ENCODE measurements around the gene RAD21L1.
"Not testable (repeated sequence)": the region's sequence is repeated elsewhere in the genome, so short reads cannot be mapped to it uniquely, and the experiment has no call there.

Gene RAD21L1

GRCh38 chr20:1224205-1224890 lies 1.5 kb upstream of the RAD21L1 start:
- no peaks in the 10 kb centered on the region for H4K20me1 ChIP-seq
- H3K4me3 ChIP-seq, result no peak overlapping the region
- peaks cover 20% of the 10 kb centered on the region for H3K27me3 ChIP-seq
- no peak overlapping the region for H3K9ac ChIP-seq
- H3K4me1 ChIP-seq, result peaks cover 7% of the 10 kb centered on the region
- H3K36me3 ChIP-seq, result no peaks in the 10 kb centered on the region
- H3K9me3 ChIP-seq, result no peaks in the 10 kb centered on the region
- no peak overlapping the region for H3K27ac ChIP-seq
- no peak overlapping the region for H3K4me2 ChIP-seq
- TF ChIP-seq Cebpa-rat (IDR thresholded peaks at IDR 0.05), result no peak

GRCh38 chr20:1225263-1225782 lies 521 bp upstream of the RAD21L1 start:
- Histone ChIP-seq H3K4me3 (no peak overlapping the region), H3K27ac (no peak overlapping the region), H3K4me1 (peaks cover 7% of the 10 kb centered on the region), H3K36me3 (no peaks in the 10 kb centered on the region), H3K9ac (no peak overlapping the region), H3K4me2 (peak overlapping the region; percentile 24; the same call in 1 of the 2 replicates), H4K20me1 (no peaks in the 10 kb centered on the region), H3K27me3 (peaks cover 20% of the 10 kb centered on the region), H3K9me3 (no peaks in the 10 kb centered on the region)
- no peak for TF ChIP-seq Cebpa-rat (IDR thresholded peaks at IDR 0.05)

- no peaks in the 10 kb centered on the region for H3K36me3 ChIP-seq
- no peak overlapping the region for H3K4me2 ChIP-seq
- H3K4me3 ChIP-seq, result no peak overlapping the region
- H3K27ac ChIP-seq, result no peak overlapping the region
- H3K27me3 ChIP-seq, result peaks cover 20% of the 10 kb centered on the region
- H3K4me1 ChIP-seq, result peaks cover 12% of the 10 kb centered on the region
- no peaks in the 10 kb centered on the region for H4K20me1 ChIP-seq
- no peak overlapping the region for H3K9ac ChIP-seq
- H3K9me3 ChIP-seq, result no peaks in the 10 kb centered on the region
- no peak for TF ChIP-seq Cebpa-rat (IDR thresholded peaks at IDR 0.05)
These were observed 3.7 kb downstream of the RAD21L1 start for GRCh38 chr20:1229541-1229940.

GRCh38 chr20:1232286-1233111 lies 6.7 kb downstream of the RAD21L1 start:
- no peak overlapping the region for H3K4me2 ChIP-seq
- H3K4me1 ChIP-seq, result peaks cover 5% of the 10 kb centered on the region
- H3K4me3 ChIP-seq, result no peak overlapping the region
- no peaks in the 10 kb centered on the region for H3K9me3 ChIP-seq
- H4K20me1 ChIP-seq, result no peaks in the 10 kb centered on the region
- H3K9ac ChIP-seq, result no peak overlapping the region
- no peak overlapping the region for H3K27ac ChIP-seq
- TF ChIP-seq Cebpa-rat (IDR thresholded peaks at IDR 0.05), result no peak
- H3K27me3 ChIP-seq, result peaks cover 4% of the 10 kb centered on the region; the same call in 1 of the 2 replicates
- no peaks in the 10 kb centered on the region for H3K36me3 ChIP-seq

DNA sequence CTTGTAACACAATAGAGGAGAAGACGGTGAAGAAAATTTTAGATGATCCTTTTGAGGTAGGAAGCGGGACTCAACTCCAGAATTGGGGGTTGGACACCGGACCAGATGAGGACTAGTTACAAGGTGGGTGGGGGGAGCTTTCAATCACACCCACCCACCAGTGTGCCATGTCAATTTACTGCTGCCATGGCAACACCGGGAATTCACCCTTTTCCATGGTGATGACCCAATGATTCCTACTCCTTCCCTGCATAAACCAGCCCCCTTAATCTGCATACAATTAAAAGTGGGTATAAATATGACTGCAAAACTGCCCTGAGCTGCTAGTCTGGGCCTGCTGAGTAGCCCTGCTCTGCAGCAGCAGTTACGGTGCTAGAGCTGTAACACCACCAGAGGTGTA lies 14.7 kb downstream of the RAD21L1 start:
- Histone ChIP-seq H3K27ac (no peak overlapping the region), H3K9me3 (no peaks in the 10 kb centered on the region), H3K27me3 (no peaks in the 10 kb centered on the region), H3K36me3 (no peaks in the 10 kb centered on the region), H4K20me1 (no peaks in the 10 kb centered on the region), H3K4me3 (no peak overlapping the region), H3K4me1 (peaks cover 7% of the 10 kb centered on the region), H3K9ac (no peak overlapping the region), H3K4me2 (no peak overlapping the region)
- no peak for TF ChIP-seq Cebpa-rat (IDR thresholded peaks at IDR 0.05)

DNA sequence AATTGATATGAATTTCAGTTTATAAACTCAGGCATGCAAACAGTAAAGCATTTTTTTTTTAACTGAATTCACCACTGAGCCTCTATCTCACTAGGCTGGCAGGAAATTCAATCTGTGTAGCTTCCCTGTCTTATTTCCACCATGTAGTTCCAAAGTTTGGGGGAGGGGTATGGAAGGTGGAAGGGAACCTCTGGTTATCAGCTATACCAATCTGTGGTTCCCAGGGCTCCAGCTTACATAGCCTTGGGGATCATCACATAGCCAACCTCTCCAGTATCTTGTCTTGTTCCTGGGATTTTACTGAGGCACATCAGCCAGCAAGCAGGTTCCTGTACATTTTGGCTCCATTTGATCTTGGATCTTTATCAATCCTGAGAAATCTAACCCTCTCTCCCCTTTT lies 15.6 kb downstream of the RAD21L1 start:
- H3K9ac ChIP-seq, result no peak overlapping the region
- H3K36me3 ChIP-seq, result no peaks in the 10 kb centered on the region
- H3K27ac ChIP-seq, result no peak overlapping the region
- no peaks in the 10 kb centered on the region for H3K27me3 ChIP-seq
- H3K4me2 ChIP-seq, result no peak overlapping the region
- TF ChIP-seq Cebpa-rat (IDR thresholded peaks at IDR 0.05), result no peak
- H3K4me1 ChIP-seq, result peaks cover 7% of the 10 kb centered on the region
- no peaks in the 10 kb centered on the region for H3K9me3 ChIP-seq
- H3K4me3 ChIP-seq, result no peak overlapping the region
- no peaks in the 10 kb centered on the region for H4K20me1 ChIP-seq

GRCh38 chr20:1242099-1242498 lies 16.3 kb downstream of the RAD21L1 start:
- Histone ChIP-seq H3K36me3 (no peaks in the 10 kb centered on the region), H3K4me2 (peak overlapping the region; percentile 35), H3K27me3 (no peaks in the 10 kb centered on the region), H3K9ac (no peak overlapping the region), H3K4me1 (peaks cover 7% of the 10 kb centered on the region), H3K9me3 (no peaks in the 10 kb centered on the region), H4K20me1 (no peaks in the 10 kb centered on the region), H3K4me3 (no peak overlapping the region), H3K27ac (no peak overlapping the region)
- TF ChIP-seq Cebpa-rat (IDR thresholded peaks at IDR 0.05), result no peak

DNA sequence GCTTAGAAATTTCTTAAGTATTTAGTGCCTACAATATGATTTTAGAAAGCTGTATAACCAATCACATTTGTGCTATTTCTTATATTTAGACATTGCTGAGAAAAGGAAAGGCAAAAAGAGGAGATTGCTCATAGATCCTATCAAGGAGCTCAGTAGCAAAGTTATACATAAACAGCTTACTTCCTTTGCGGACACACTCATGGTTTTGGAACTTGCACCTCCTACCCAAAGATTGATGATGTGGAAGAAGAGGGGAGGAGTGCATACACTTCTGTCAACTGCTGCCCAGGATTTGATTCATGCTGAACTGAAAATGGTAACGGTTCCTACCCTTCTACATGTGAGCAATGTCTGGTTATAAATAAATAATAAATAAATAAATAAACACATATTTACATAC lies 16.7 kb downstream of the RAD21L1 start:
- Histone ChIP-seq H3K4me1 (peaks cover 7% of the 10 kb centered on the region), H3K4me2 (peak overlapping the region; percentile 35), H3K9me3 (no peaks in the 10 kb centered on the region), H3K27me3 (no peaks in the 10 kb centered on the region), H3K9ac (no peak overlapping the region), H4K20me1 (no peaks in the 10 kb centered on the region), H3K36me3 (no peaks in the 10 kb centered on the region), H3K4me3 (no peak overlapping the region), H3K27ac (no peak overlapping the region)
- no peak for TF ChIP-seq Cebpa-rat (IDR thresholded peaks at IDR 0.05)

DNA sequence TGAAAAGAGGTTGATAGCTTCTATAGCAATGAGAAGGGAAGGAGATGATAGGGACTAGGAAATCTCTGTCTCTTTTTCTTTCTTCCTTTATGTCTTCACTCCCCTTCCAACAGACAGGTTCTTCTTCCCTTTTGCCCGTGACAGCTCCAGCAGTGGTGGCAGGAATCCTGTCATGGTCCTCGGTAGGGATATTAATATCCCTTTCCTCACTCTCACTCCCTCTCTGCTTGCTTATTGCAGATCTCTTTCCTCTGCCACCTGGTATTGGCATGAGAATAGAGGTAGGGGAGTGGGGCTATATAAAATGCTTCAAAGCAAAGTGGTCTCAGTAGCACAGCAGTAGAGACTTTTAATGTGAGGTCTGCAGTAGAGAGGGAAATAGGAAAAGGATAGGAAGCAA lies 19.7 kb downstream of the RAD21L1 start:
- H3K4me1 ChIP-seq, result peaks cover 7% of the 10 kb centered on the region
- no peak overlapping the region for H3K27ac ChIP-seq
- no peaks in the 10 kb centered on the region for H4K20me1 ChIP-seq
- no peaks in the 10 kb centered on the region for H3K36me3 ChIP-seq
- H3K4me3 ChIP-seq, result no peak overlapping the region
- H3K4me2 ChIP-seq, result no peak overlapping the region
- H3K27me3 ChIP-seq, result no peaks in the 10 kb centered on the region
- H3K9me3 ChIP-seq, result no peaks in the 10 kb centered on the region
- no peak for TF ChIP-seq Cebpa-rat (IDR thresholded peaks at IDR 0.05)
- H3K9ac ChIP-seq, result no peak overlapping the region

DNA sequence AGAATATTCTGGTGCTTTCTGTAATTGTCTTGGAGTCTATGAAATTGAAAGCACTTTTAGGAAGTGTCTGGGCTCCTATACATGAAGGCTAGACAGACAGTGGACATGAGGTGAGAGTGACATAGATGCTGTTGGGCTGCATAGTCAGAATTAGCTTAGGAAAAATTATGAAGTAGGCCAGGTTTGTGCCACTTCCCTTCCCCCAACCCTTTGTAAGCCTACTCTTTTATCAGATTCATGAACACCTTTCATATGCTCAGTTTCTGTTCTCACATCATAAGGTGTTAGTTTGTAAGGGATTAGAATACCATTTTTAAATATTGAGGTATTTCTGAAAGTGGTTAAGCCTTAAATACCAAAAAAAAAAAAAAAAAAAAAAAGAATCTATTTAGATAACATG lies 21.8 kb downstream of the RAD21L1 start:
- no peak for TF ChIP-seq Cebpa-rat (IDR thresholded peaks at IDR 0.05)
- no peaks in the 10 kb centered on the region for H3K9me3 ChIP-seq
- no peaks in the 10 kb centered on the region for H4K20me1 ChIP-seq
- H3K4me3 ChIP-seq, result no peak overlapping the region
- peaks cover under 1% of the 10 kb centered on the region; the same call in 1 of the 2 replicates for H3K4me1 ChIP-seq
- H3K27ac ChIP-seq, result no peak overlapping the region
- no peaks in the 10 kb centered on the region for H3K27me3 ChIP-seq
- no peak overlapping the region for H3K9ac ChIP-seq
- H3K36me3 ChIP-seq, result no peaks in the 10 kb centered on the region
- no peak overlapping the region for H3K4me2 ChIP-seq

DNA sequence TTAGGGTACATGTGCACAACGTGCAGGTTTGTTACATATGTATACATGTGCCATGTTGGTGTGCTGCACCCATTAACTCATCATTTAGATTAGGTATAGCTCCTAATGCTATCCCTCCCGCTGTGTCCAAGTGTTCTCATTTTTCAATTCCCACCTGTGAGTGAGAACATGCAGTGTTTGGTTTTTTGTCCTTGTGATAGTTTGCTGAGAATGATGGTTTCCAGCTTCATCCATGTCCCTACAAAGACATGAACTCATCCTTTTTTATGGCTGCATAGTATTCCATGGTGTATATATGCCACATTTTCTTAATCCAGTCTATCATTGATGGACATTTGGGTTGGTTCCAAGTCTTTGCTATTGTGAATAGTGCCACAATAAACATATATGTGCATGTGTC lies 24.4 kb downstream of the RAD21L1 start:
- not testable (repeated sequence) for H4K20me1 ChIP-seq, H3K27me3 ChIP-seq, H3K9ac ChIP-seq, H3K27ac ChIP-seq, H3K4me2 ChIP-seq, H3K4me1 ChIP-seq, H3K9me3 ChIP-seq, H3K4me3 ChIP-seq, H3K36me3 ChIP-seq

Data from BLaER1 (cell line).